ENCODE measurements around the gene CELF6. TPM values are rescaled to one million over a fixed set of nuclear protein-coding genes. Genes with fewer than 3 reads are reported as not detected.

CELF6 gene
- polyA plus RNA-seq, 1 of the 3 experiments (the other 2 are of a cell fraction): 0.20 TPM

DNA sequence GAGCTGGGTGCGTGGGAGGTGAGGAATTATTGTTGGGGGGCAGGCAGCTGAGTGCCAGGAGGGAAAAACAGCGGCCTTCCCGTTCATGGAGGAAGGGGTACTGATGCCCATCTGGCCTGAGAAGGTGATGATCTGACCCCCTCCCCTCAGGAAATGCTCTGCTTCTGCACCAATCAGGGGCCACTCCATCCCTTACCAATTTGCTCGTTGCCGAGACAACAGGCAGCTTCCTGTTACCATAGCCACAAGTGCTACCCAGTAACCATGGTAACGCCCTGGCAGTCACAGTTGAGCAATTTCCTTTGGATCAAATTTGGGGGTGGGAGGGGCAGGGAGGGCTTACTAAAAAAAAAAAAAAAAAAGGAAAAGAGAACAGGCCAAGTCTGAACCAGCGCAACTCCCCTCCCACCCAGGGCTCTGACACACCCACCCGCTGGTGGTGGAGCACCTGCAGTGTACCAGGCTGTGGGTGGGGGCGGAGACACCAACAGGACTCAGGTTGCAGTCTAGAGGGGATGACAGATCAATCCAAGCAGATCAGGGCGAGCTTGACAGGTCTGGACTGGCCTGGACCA, 13.7 kb downstream of the CELF6 start:
- DNase-seq: peak; percentile 76
- no peaks in the 10 kb centered on the region for H3K79me2 ChIP-seq (ENCODE audit: insufficient read depth)
- H4K20me1 ChIP-seq (ENCODE audit: insufficient read depth): no peaks in the 10 kb centered on the region
- H3K4me1 ChIP-seq (ENCODE audit: control insufficient read depth in 1 of 2, insufficient read depth in 2 of 2, low read depth in 1 of 2, low read length in 1 of 2): peaks cover 0 to 7% of the 10 kb centered on the region in 2 experiments; a peak in 1 of 4 replicates
- no peaks in the 10 kb centered on the region for H3K36me3 ChIP-seq (replicated peaks in 1 of 2; ENCODE audit: control insufficient read depth in 1 of 2, insufficient read depth in 2 of 2, low read length in 1 of 2)
- H2AFZ ChIP-seq (ENCODE audit: low read depth): no peak overlapping the region
- POLR2A ChIA-PET: no interaction called here
- H3K4me2 ChIP-seq: no peak overlapping the region
- H3F3A ChIP-seq (replicated peaks; ENCODE audit: insufficient read depth): no peaks in the 10 kb centered on the region
- no peak overlapping the region for H3K9ac ChIP-seq
- H3K9me3 ChIP-seq: no peaks in the 10 kb centered on the region
- H3K27me3 ChIP-seq (ENCODE audit: insufficient read depth): no peaks in the 10 kb centered on the region; the same call in 1 of the 2 replicates
- H3K9me2 ChIP-seq: no peaks in the 10 kb centered on the region
- WGBS (ENCODE audit: low lambda C conversion rate): 61% methylated on average over 10 of the region's 10 CpGs
- TF ChIP-seq EZH2phosphoT487 (IDR thresholded peaks at IDR 0.05; ENCODE audit: borderline replicate concordance, low read depth) (no peak), MXI1 (IDR thresholded peaks at IDR 0.05; ENCODE audit: low read depth, low read length) (peak; percentile 74; the same call in 1 of the 2 replicates), RCOR1 (IDR thresholded peaks at IDR 0.05; ENCODE audit: low read length) (no peak), RFX5 (IDR thresholded peaks at IDR 0.05; ENCODE audit: low read length) (peak; percentile 84), TEAD4 (IDR thresholded peaks at IDR 0.05; ENCODE audit: borderline replicate concordance, insufficient read depth) (no peak), YY1 (IDR thresholded peaks at IDR 0.05; ENCODE audit: low read depth) (no peak)
- TF ChIP-seq, protein P1, sequence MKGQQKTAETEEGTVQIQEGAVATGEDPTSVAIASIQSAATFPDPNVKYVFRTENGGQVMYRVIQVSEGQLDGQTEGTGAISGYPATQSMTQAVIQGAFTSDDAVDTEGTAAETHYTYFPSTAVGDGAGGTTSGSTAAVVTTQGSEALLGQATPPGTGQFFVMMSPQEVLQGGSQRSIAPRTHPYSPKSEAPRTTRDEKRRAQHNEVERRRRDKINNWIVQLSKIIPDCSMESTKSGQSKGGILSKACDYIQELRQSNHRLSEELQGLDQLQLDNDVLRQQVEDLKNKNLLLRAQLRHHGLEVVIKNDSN (IDR thresholded peaks at IDR 0.05; ENCODE audit: borderline replicate concordance, low read depth): no peak
- TF ChIP-seq, protein P2, sequence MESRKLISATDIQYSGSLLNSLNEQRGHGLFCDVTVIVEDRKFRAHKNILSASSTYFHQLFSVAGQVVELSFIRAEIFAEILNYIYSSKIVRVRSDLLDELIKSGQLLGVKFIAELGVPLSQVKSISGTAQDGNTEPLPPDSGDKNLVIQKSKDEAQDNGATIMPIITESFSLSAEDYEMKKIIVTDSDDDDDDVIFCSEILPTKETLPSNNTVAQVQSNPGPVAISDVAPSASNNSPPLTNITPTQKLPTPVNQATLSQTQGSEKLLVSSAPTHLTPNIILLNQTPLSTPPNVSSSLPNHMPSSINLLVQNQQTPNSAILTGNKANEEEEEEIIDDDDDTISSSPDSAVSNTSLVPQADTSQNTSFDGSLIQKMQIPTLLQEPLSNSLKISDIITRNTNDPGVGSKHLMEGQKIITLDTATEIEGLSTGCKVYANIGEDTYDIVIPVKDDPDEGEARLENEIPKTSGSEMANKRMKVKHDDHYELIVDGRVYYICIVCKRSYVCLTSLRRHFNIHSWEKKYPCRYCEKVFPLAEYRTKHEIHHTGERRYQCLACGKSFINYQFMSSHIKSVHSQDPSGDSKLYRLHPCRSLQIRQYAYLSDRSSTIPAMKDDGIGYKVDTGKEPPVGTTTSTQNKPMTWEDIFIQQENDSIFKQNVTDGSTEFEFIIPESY (IDR thresholded peaks at IDR 0.05; ENCODE audit: borderline replicate concordance, low read depth): no peak
- TF ChIP-seq, protein P3, sequence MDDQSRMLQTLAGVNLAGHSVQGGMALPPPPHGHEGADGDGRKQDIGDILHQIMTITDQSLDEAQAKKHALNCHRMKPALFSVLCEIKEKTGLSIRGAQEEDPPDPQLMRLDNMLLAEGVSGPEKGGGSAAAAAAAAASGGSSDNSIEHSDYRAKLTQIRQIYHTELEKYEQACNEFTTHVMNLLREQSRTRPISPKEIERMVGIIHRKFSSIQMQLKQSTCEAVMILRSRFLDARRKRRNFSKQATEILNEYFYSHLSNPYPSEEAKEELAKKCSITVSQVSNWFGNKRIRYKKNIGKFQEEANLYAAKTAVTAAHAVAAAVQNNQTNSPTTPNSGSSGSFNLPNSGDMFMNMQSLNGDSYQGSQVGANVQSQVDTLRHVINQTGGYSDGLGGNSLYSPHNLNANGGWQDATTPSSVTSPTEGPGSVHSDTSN (IDR thresholded peaks at IDR 0.05): no peak
- H3K27ac ChIP-seq (ENCODE audit: low read depth in 2 of 2, low read length in 1 of 2): no peak overlapping the region
- H3K4me3 ChIP-seq (ENCODE audit: low read depth in 2 of 2, low read length in 1 of 2): no peak overlapping the region
- CTCF ChIA-PET: no interaction called here

DNA sequence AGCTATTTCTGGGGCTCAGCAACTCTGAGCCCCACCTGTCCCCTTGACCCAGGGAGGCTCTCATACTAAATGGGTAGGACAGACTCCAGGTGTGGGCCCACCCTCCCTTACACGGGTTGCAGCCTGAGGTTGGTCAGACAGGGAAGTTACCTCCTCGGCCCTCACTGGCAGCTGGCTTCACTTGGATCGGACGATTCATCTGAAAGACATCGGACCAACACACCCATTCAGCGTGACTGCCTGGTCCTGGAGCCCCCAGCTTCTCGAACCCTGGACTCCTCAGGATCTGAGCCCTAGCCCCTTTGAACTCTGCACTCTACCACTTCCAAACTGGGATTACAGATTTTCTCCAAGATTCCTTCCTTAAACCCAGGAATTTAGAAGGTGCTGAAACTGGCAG, 15.4 kb downstream of the CELF6 start:
- no peaks in the 10 kb centered on the region for H3K36me3 ChIP-seq (replicated peaks in 1 of 2; ENCODE audit: control insufficient read depth in 1 of 2, insufficient read depth in 2 of 2, low read length in 1 of 2)
- H3K9me3 ChIP-seq: no peaks in the 10 kb centered on the region
- no peak overlapping the region for H3K4me3 ChIP-seq (ENCODE audit: low read depth in 2 of 2, low read length in 1 of 2)
- H3K9ac ChIP-seq: no peak overlapping the region
- ChIA-PET CTCF (interaction anchor here (1.8 kb wide), 1 partner anchor 9 kb away, joined by 7 read pairs; no protein-coding TSS in a partner anchor), POLR2A (no interaction called here)
- H3K4me1 ChIP-seq (ENCODE audit: control insufficient read depth in 1 of 2, insufficient read depth in 2 of 2, low read depth in 1 of 2, low read length in 1 of 2): peaks cover 0 to 7% of the 10 kb centered on the region in 2 experiments; a peak in 1 of 4 replicates
- H3K79me2 ChIP-seq (ENCODE audit: insufficient read depth): no peaks in the 10 kb centered on the region
- 85% methylated on average over 5 of the region's 7 CpGs for WGBS (ENCODE audit: low lambda C conversion rate)
- H3K4me2 ChIP-seq: no peak overlapping the region
- no peaks in the 10 kb centered on the region for H3K9me2 ChIP-seq
- no peaks in the 10 kb centered on the region for H4K20me1 ChIP-seq (ENCODE audit: insufficient read depth)
- H3F3A ChIP-seq (replicated peaks; ENCODE audit: insufficient read depth): no peaks in the 10 kb centered on the region
- H3K27me3 ChIP-seq (ENCODE audit: insufficient read depth): no peaks in the 10 kb centered on the region; the same call in 1 of the 2 replicates
- H3K27ac ChIP-seq (ENCODE audit: low read depth in 2 of 2, low read length in 1 of 2): no peak overlapping the region
- H2AFZ ChIP-seq (ENCODE audit: low read depth): no peak overlapping the region
- DNase-seq: no peak
- TF ChIP-seq, protein P4, sequence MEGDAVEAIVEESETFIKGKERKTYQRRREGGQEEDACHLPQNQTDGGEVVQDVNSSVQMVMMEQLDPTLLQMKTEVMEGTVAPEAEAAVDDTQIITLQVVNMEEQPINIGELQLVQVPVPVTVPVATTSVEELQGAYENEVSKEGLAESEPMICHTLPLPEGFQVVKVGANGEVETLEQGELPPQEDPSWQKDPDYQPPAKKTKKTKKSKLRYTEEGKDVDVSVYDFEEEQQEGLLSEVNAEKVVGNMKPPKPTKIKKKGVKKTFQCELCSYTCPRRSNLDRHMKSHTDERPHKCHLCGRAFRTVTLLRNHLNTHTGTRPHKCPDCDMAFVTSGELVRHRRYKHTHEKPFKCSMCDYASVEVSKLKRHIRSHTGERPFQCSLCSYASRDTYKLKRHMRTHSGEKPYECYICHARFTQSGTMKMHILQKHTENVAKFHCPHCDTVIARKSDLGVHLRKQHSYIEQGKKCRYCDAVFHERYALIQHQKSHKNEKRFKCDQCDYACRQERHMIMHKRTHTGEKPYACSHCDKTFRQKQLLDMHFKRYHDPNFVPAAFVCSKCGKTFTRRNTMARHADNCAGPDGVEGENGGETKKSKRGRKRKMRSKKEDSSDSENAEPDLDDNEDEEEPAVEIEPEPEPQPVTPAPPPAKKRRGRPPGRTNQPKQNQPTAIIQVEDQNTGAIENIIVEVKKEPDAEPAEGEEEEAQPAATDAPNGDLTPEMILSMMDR (IDR thresholded peaks at IDR 0.05): no peak
- TF ChIP-seq NRF1 (IDR thresholded peaks at IDR 0.05; ENCODE audit: low read depth, low read length) (no peak), TAF1 (IDR thresholded peaks at IDR 0.05; ENCODE audit: borderline replicate concordance, low read depth, low read length) (no peak), RAD21 (IDR thresholded peaks at IDR 0.05; ENCODE audit: low read length) (no peak), YY1 (IDR thresholded peaks at IDR 0.05; ENCODE audit: low read depth) (no peak), EZH2phosphoT487 (IDR thresholded peaks at IDR 0.05; ENCODE audit: borderline replicate concordance, low read depth) (no peak), GATA2 (CRISPR knock-in tag; IDR thresholded peaks at IDR 0.05) (no peak), SIN3A (IDR thresholded peaks at IDR 0.05; ENCODE audit: borderline replicate concordance, low read depth, low read length) (no peak), MXI1 (IDR thresholded peaks at IDR 0.05; ENCODE audit: low read depth, low read length) (no peak), RXRA (IDR thresholded peaks at IDR 0.05; ENCODE audit: borderline replicate concordance, low read depth) (no peak)
- TF ChIP-seq, protein P5, sequence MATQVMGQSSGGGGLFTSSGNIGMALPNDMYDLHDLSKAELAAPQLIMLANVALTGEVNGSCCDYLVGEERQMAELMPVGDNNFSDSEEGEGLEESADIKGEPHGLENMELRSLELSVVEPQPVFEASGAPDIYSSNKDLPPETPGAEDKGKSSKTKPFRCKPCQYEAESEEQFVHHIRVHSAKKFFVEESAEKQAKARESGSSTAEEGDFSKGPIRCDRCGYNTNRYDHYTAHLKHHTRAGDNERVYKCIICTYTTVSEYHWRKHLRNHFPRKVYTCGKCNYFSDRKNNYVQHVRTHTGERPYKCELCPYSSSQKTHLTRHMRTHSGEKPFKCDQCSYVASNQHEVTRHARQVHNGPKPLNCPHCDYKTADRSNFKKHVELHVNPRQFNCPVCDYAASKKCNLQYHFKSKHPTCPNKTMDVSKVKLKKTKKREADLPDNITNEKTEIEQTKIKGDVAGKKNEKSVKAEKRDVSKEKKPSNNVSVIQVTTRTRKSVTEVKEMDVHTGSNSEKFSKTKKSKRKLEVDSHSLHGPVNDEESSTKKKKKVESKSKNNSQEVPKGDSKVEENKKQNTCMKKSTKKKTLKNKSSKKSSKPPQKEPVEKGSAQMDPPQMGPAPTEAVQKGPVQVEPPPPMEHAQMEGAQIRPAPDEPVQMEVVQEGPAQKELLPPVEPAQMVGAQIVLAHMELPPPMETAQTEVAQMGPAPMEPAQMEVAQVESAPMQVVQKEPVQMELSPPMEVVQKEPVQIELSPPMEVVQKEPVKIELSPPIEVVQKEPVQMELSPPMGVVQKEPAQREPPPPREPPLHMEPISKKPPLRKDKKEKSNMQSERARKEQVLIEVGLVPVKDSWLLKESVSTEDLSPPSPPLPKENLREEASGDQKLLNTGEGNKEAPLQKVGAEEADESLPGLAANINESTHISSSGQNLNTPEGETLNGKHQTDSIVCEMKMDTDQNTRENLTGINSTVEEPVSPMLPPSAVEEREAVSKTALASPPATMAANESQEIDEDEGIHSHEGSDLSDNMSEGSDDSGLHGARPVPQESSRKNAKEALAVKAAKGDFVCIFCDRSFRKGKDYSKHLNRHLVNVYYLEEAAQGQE (IDR thresholded peaks at IDR 0.05; ENCODE audit: low read depth, low read length): no peak
